ENCODE measurements around the gene FXYD3. TPM values are rescaled to one million over a fixed set of nuclear protein-coding genes. Genes with fewer than 3 reads are reported as not detected.

Gene FXYD3
- total RNA-seq, 1 experiment from 2014 or later = 17.4 TPM

DNA sequence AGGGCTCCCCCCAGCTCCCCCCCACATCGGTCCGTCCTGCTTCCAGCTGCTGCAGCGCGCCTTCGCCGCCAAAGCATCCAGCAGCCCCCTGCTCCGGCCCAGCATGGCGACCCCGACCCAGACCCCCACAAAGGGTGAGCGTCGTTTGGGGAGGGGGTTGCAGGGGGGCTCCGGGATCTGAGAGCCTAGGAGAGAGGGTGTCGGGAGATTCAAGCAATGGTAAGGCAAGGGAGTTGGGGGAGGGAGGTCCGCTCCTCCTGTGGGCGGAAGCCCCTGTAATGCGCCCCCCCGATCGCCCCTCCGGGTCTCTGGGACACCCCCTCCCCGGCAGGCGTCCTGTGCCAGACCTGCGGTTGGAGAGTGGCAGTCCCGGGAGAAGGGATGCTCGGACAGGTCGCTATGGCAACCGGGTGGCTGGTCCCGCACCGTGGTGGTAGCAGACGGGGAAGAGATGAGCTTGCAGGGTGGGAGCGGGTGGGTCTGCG is 27.6 kb downstream of the FXYD3 start, which contains the start of gene FXYD7:
FXYD7 (plus strand) TSS at position 25 of the 485 bp plus-strand sequence; CDS start at position 104, 79 bp downstream.
- Histone ChIP-seq H3K9ac (ENCODE audit: low read length) (peak within 1 kb of the TSS; percentile 46), H3K9me3 (ENCODE audit: control insufficient read depth in 1 of 2, insufficient read depth in 1 of 2, low read depth in 1 of 2, low read length in 2 of 2) (no peaks in the 10 kb centered on the region), H2AFZ (ENCODE audit: low read depth, low read length, poor library complexity, severe bottlenecking) (no peak within 1 kb of the TSS), H3K27ac (ENCODE audit: low read depth, low read length) (peak within 1 kb of the TSS; percentile 3; the same call in 1 of the 2 replicates), H3K27me3 (ENCODE audit: insufficient read depth, low read length) (no peaks in the 10 kb centered on the region), H3K36me3 (ENCODE audit: control insufficient read depth in 1 of 2, insufficient read depth in 2 of 2, low read length in 2 of 2) (no peaks in the 10 kb centered on the region), H3K79me2 (ENCODE audit: insufficient read depth, low read length) (no peaks in the 10 kb centered on the region), H4K20me1 (ENCODE audit: insufficient read depth) (no peaks in the 10 kb centered on the region), H3K4me1 (ENCODE audit: control insufficient read depth in 1 of 2, insufficient read depth in 2 of 2, low read length in 2 of 2) (peaks cover 22 to 35% of the 10 kb centered on the region in 2 experiments), H3K9me2 (ENCODE audit: insufficient read depth) (no peaks in the 10 kb centered on the region), H3K4me3 (replicated peaks in 1 of 2; ENCODE audit: low read depth in 1 of 2, low read length in 2 of 2) (peak within 1 kb of the TSS; percentile 49 to 66), H3K4me2 (ENCODE audit: low read length) (peak within 1 kb of the TSS; percentile 95)
- no peak for TF ChIP-seq SP1 (IDR thresholded peaks at IDR 0.05; ENCODE audit: low read depth)
- no peak for TF ChIP-seq TCF7L2 (IDR thresholded peaks at IDR 0.05; ENCODE audit: borderline replicate concordance, extremely low read depth, insufficient read depth, insufficient read length)
- TF ChIP-seq POLR2A (IDR thresholded peaks at IDR 0.05; ENCODE audit: borderline replicate concordance, extremely low read depth, insufficient read depth, insufficient read length) = no peak
- TF ChIP-seq RAD21 (IDR thresholded peaks at IDR 0.05; ENCODE audit: low read depth) = no peak
- TF ChIP-seq FOSL1 (IDR thresholded peaks at IDR 0.05; ENCODE audit: low read depth) = no peak
- TF ChIP-seq MAX (IDR thresholded peaks at IDR 0.05) = no peak
- no peak for TF ChIP-seq EGR1 (IDR thresholded peaks at IDR 0.05; ENCODE audit: low read depth)
- no peak for TF ChIP-seq ELF1 (IDR thresholded peaks at IDR 0.05; ENCODE audit: borderline replicate concordance, low read depth)
- no peak for TF ChIP-seq CBX3 (IDR thresholded peaks at IDR 0.05; ENCODE audit: low read depth)
- TF ChIP-seq EZH2 (IDR thresholded peaks at IDR 0.05) = no peak
- POLR2A ChIA-PET = interaction anchor here (1.3 kb wide), 1 partner anchor 36 kb away, joined by 3 read pairs; no protein-coding TSS in a partner anchor
- RAD21 ChIA-PET (ENCODE audit: low non-redundant PET in 1 of 2, low total read pairs in 2 of 2, uncharacterized antibody in 2 of 2, unreplicated experiment in 2 of 2) = no interaction called here
- DNase-seq (ENCODE audit: low read depth, low spot score) (no peak), ATAC-seq (no peak)
- no TSS peak for BruUV-seq (replicated peaks)
- CTCF ChIA-PET = interaction anchor here (0.6 to 2.7 kb wide), 3 partner anchors 9 to 788 kb away, joined by 3 to 10 read pairs (median 7); no protein-coding TSS in a partner anchor
- intact Hi-C loops (cut with micrococcal nuclease) = no loop called here

DNA sequence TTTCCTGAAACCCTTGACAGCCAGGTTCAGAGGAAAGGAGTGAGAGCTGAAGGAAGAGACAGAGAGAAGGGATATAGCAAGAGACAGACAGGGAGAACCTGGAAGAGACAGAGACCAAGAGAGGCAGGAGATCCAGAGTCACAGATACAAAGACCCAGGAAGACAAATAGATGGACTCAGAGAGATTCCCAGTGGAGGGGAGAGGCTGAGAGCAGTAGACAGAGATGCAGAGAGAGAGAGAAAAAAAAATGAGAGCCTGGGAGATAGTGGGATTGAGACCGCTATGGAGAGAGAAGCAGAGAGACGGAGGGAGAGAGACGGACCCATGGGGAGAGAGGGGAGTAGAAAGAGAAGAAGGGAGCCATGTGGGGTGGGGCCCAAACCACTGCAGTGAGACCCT is 28.2 kb downstream of the FXYD3 start:
- no peaks in the 10 kb centered on the region for H3K9me2 ChIP-seq (ENCODE audit: insufficient read depth)
- H3K4me3 ChIP-seq (replicated peaks in 1 of 2; ENCODE audit: low read depth in 1 of 2, low read length in 2 of 2) = no peak overlapping the region
- no peak overlapping the region for H2AFZ ChIP-seq (ENCODE audit: low read depth, low read length, poor library complexity, severe bottlenecking)
- H3K4me1 ChIP-seq (ENCODE audit: control insufficient read depth in 1 of 2, insufficient read depth in 2 of 2, low read length in 2 of 2) = peaks cover 22 to 35% of the 10 kb centered on the region in 2 experiments
- intact Hi-C loops (cut with micrococcal nuclease) = no loop called here
- CTCF ChIA-PET = interaction anchor here (0.6 kb wide), 1 partner anchor 11 kb away, joined by 5 read pairs; the partner anchor contains the start of gene FXYD5
- RAD21 ChIA-PET (ENCODE audit: low non-redundant PET in 1 of 2, low total read pairs in 2 of 2, uncharacterized antibody in 2 of 2, unreplicated experiment in 2 of 2) = no interaction called here
- no TSS peak for BruUV-seq (replicated peaks)
- TF ChIP-seq EGR1 (IDR thresholded peaks at IDR 0.05; ENCODE audit: low read depth) (no peak), MAX (IDR thresholded peaks at IDR 0.05) (no peak), CBX3 (IDR thresholded peaks at IDR 0.05; ENCODE audit: low read depth) (no peak), RAD21 (IDR thresholded peaks at IDR 0.05; ENCODE audit: low read depth) (no peak), FOSL1 (IDR thresholded peaks at IDR 0.05; ENCODE audit: low read depth) (no peak), ELF1 (IDR thresholded peaks at IDR 0.05; ENCODE audit: borderline replicate concordance, low read depth) (no peak), TCF7L2 (IDR thresholded peaks at IDR 0.05; ENCODE audit: borderline replicate concordance, extremely low read depth, insufficient read depth, insufficient read length) (no peak), POLR2AphosphoS5 (IDR thresholded peaks at IDR 0.05; ENCODE audit: low read depth, low read length) (no peak), CEBPB (IDR thresholded peaks at IDR 0.05; ENCODE audit: low read depth) (no peak)
- no peaks in the 10 kb centered on the region for H4K20me1 ChIP-seq (ENCODE audit: insufficient read depth)
- no peak for ATAC-seq
- no peaks in the 10 kb centered on the region for H3K79me2 ChIP-seq (ENCODE audit: insufficient read depth, low read length)
- no peak overlapping the region for H3K27ac ChIP-seq (ENCODE audit: low read depth, low read length)
- no peaks in the 10 kb centered on the region for H3K27me3 ChIP-seq (ENCODE audit: insufficient read depth, low read length)
- POLR2A ChIA-PET = no interaction called here
- no peak overlapping the region for H3K4me2 ChIP-seq (ENCODE audit: low read length)
- no peaks in the 10 kb centered on the region for H3K36me3 ChIP-seq (ENCODE audit: control insufficient read depth in 1 of 2, insufficient read depth in 2 of 2, low read length in 2 of 2)
- DNase-seq (ENCODE audit: low read depth, low spot score) = no peak
- H3K9me3 ChIP-seq (ENCODE audit: control insufficient read depth in 1 of 2, insufficient read depth in 1 of 2, low read depth in 1 of 2, low read length in 2 of 2) = no peaks in the 10 kb centered on the region
- H3K9ac ChIP-seq (ENCODE audit: low read length) = no peak overlapping the region

Data from HCT116 (cell line).